Neural progenitor cell (in vitro differentiated cells): ENCODE results near the gene DYSF.

Experiments
- EZH2 ChIP-seq: fragments of 200-600 bp; sonication (generic); IDR thresholded peaks from 2 replicates; pipeline ENCODE4 v1.6.1; 2017; ENCODE audit warnings: antibody characterized with exemption, mild to moderate bottlenecking, moderate library complexity
- EZH2phosphoT487 ChIP-seq: fragments of 200-600 bp; sonication (generic); IDR thresholded peaks from 2 replicates; pipeline ENCODE4 v1.6.1; 2017; ENCODE audit warnings: antibody characterized with exemption
- TF ChIP-seq, protein P1 (sequence below): fragments of 200-600 bp; sonication (generic); IDR thresholded peaks from 2 replicates; pipeline ENCODE4 v1.5.1; 2017; ENCODE audit warnings: antibody characterized with exemption, mild to moderate bottlenecking

DNA sequence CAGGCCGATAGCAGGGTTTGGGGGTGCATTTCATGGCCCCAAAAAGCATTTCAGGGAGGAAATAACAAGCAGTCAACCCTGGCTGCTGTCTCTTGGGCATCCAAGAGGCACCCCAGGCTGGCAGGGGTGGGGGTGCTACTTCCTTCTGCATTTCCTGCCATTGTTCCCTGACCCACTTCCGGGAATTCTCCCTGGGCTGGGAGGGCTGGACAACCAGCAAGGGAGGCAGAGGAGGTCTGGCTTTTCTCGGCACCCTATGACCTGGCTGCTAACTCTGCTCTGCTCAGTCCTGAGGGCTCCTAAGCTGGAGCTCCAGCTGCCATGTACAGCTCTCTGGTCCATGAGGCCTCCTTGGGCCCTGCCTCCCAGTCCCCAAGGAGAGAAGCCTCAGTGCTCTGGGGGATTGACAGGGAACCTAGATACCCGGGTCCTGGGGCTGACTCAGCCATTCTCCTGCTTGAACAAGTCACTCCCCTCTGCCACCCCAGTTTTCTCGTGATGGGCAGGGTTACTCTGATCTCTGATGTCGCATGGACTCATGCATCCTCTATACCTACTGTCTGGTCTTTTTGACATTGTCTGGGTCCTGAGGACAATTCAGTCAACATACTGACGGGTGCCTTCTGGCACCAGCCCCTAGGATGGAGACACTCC, 47.2 kb downstream of the DYSF start:
- TF ChIP-seq, protein P1, sequence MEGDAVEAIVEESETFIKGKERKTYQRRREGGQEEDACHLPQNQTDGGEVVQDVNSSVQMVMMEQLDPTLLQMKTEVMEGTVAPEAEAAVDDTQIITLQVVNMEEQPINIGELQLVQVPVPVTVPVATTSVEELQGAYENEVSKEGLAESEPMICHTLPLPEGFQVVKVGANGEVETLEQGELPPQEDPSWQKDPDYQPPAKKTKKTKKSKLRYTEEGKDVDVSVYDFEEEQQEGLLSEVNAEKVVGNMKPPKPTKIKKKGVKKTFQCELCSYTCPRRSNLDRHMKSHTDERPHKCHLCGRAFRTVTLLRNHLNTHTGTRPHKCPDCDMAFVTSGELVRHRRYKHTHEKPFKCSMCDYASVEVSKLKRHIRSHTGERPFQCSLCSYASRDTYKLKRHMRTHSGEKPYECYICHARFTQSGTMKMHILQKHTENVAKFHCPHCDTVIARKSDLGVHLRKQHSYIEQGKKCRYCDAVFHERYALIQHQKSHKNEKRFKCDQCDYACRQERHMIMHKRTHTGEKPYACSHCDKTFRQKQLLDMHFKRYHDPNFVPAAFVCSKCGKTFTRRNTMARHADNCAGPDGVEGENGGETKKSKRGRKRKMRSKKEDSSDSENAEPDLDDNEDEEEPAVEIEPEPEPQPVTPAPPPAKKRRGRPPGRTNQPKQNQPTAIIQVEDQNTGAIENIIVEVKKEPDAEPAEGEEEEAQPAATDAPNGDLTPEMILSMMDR = no peak
- no peak for TF ChIP-seq EZH2
- TF ChIP-seq EZH2phosphoT487 = no peak
